ENCODE data around the gene CCT5. TPM values are rescaled to one million over a fixed set of nuclear protein-coding genes. Genes with fewer than 3 reads are reported as not detected.
A peak's percentile ranks its signal among the peaks of the same experiment; 100 is the strongest.
"Not testable (repeated sequence)": the region's sequence is repeated elsewhere in the genome, so short reads cannot be mapped to it uniquely, and the experiment has no call there.

The CCT5 gene
- total RNA-seq, 1 donor from 2014 or later = 93.2 TPM

DNA sequence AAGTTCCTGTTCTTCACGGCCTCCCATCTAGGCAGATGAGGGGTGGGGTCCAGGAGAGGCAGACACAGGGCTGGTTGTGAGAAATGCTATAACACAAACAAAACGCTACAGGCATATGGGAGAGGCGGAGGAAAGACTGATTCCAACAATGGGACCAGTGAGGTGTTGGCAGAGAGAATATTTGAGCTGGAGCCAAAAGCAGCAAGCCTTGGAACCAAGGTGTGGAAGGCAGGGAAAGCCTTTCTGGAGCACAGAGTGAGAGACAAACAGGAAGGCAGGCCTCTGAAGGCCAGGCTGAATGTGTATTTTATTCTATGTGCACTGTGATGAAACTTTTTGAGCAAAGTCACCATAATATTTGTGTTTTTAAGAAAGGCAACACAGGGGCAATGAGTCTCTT, 3.3 kb upstream of the CCT5 start:
- no peak for DNase-seq
- Histone ChIP-seq H3K27me3 (ENCODE audit: low read depth) (no peaks in the 10 kb centered on the region), H3K9me3 (replicated peaks) (no peaks in the 10 kb centered on the region), H3K36me3 (no peaks in the 10 kb centered on the region), H3K4me1 (peaks cover 28% of the 10 kb centered on the region), H3K27ac (replicated peaks) (no peak overlapping the region), H3K4me3 (no peak overlapping the region)
- TF ChIP-seq, protein P1, sequence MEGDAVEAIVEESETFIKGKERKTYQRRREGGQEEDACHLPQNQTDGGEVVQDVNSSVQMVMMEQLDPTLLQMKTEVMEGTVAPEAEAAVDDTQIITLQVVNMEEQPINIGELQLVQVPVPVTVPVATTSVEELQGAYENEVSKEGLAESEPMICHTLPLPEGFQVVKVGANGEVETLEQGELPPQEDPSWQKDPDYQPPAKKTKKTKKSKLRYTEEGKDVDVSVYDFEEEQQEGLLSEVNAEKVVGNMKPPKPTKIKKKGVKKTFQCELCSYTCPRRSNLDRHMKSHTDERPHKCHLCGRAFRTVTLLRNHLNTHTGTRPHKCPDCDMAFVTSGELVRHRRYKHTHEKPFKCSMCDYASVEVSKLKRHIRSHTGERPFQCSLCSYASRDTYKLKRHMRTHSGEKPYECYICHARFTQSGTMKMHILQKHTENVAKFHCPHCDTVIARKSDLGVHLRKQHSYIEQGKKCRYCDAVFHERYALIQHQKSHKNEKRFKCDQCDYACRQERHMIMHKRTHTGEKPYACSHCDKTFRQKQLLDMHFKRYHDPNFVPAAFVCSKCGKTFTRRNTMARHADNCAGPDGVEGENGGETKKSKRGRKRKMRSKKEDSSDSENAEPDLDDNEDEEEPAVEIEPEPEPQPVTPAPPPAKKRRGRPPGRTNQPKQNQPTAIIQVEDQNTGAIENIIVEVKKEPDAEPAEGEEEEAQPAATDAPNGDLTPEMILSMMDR (IDR thresholded peaks at IDR 0.05; ENCODE audit: borderline replicate concordance) = no peak
- intact Hi-C loops (cut with micrococcal nuclease) = no loop called here

DNA sequence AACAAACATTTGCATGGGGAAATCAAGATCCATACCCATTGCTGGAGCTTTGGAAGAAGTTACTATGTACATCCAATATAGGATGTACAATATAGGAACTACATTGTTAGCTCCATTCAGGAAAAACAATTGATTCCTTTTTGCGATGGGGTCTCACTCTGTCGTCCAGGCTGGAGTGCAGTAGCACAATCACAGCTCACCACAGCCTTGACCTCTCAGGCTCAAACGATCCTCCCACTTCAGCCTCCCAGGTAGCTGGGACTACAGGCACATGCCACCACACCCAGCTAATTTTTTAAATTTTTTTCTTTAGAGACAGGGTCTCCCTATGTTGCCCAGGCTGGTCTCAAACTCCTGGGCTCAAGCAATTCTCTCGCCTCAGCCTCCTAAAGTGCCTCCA, 2.9 kb upstream of the CCT5 start:
- H3K9me3 ChIP-seq (replicated peaks); H3K27me3 ChIP-seq (ENCODE audit: low read depth); H3K4me3 ChIP-seq; H3K27ac ChIP-seq (replicated peaks); intact Hi-C loops (cut with micrococcal nuclease); DNase-seq; H3K36me3 ChIP-seq: not testable (repeated sequence)
- H3K4me1 ChIP-seq = peaks cover 32% of the 10 kb centered on the region

DNA sequence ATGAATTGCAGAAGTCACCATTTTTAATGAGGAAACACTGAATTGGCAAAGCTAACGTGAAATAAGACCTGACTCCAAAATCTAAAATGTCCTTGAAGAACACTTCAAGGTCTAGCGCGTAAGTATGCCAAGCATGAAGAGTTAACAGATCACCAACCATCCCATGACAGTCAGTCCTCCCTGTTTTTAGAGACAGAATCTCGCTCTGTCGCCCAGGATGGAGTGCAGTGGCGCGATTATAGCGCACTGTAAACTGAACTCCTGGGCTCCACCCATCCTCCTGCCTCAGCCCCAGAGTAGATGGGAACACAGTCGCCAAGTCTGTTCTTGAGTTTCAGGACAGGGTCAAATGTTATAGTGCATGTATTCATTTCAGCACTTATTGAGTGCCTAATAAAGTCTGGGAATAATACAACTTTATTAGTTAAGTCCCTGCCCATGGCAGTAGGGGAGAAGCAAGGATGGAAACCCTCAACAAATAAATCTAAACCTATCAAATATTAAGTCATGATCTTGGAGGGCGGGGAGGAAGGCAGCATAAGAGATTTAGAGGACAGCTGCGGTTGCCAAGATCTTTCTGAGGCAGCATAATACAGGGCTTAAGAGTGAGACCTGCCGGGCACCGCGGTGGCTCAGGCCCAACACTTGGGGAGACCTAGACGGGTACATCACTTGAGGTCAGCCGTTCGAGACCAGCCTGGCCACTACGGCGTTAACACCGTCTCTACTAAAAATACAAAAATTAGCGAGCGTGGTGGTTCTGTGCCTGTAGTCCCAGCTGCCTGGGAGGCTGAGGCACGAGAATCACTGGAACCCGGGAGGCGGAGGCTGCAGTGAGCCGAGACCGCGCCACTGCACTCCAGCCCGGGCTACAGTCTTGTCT, 1.5 kb upstream of the CCT5 start:
- H3K36me3 ChIP-seq = no peaks in the 10 kb centered on the region
- H3K9me3 ChIP-seq (replicated peaks) = no peaks in the 10 kb centered on the region
- peaks cover 46% of the 10 kb centered on the region for H3K4me1 ChIP-seq
- H3K27me3 ChIP-seq (ENCODE audit: low read depth) = no peaks in the 10 kb centered on the region
- intact Hi-C loops (cut with micrococcal nuclease) = no loop called here
- DNase-seq = no peak
- H3K27ac ChIP-seq (replicated peaks) = peak overlapping the region; percentile 98
- TF ChIP-seq, protein P1 (IDR thresholded peaks at IDR 0.05; ENCODE audit: borderline replicate concordance) = no peak
- H3K4me3 ChIP-seq = peak overlapping the region; percentile 99

DNA sequence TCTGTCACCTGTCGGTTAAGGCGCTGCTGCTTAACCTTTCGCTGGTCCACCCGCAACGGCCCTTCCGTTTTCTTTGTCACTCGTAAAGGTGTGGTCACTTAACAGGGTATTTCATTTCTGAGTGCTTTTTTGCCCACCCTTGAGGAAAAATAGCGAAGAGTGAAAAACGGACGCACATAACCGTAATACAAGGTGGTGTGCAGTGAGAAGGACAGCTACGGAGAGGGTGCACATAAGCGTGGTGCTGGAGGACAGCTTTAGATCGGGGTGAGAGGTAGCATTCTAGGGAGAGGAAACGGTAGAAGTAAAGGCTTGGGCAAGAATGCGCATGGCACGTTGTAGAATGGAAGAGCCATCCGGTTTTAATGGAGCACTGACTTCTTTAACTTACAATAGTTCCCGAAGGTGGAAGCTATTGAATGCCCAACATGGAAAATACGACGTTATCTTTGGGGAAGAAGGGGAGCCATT, 761 bp downstream of the CCT5 start:
- Histone ChIP-seq H3K9me3 (replicated peaks) (no peaks in the 10 kb centered on the region), H3K36me3 (peaks cover 15% of the 10 kb centered on the region), H3K4me1 (peaks cover 48% of the 10 kb centered on the region), H3K27me3 (ENCODE audit: low read depth) (no peaks in the 10 kb centered on the region), H3K4me3 (peak overlapping the region; percentile 99), H3K27ac (replicated peaks) (peak overlapping the region; percentile 98)
- DNase-seq = no peak
- TF ChIP-seq, protein P1 (IDR thresholded peaks at IDR 0.05; ENCODE audit: borderline replicate concordance) = no peak
- intact Hi-C loops (cut with micrococcal nuclease) = no loop called here

DNA sequence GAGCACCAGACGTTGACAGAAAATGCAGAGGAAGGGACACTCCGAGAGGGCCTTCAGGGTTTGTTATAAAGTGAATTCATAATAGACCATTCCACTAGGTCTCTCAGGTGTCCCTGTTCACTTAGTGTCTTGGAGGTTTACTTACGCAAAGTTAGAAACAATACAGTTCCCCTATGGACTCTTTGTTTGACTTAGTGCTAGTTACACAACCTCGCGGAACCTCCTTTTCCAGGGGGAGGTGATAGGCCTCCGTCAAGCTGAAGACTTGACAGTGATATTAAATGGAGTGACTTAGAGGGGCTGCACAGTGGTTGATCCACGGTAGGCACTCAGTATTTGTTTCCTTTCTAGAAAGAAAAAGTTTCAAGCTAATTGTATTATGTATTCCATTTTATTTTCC, 1.3 kb downstream of the CCT5 start:
- DNase-seq = no peak
- Histone ChIP-seq H3K9me3 (replicated peaks) (no peaks in the 10 kb centered on the region), H3K27me3 (ENCODE audit: low read depth) (no peaks in the 10 kb centered on the region), H3K27ac (replicated peaks) (no peak overlapping the region), H3K4me1 (peaks cover 48% of the 10 kb centered on the region), H3K36me3 (peaks cover 20% of the 10 kb centered on the region), H3K4me3 (peak overlapping the region; percentile 99)
- intact Hi-C loops (cut with micrococcal nuclease) = no loop called here
- TF ChIP-seq, protein P1 (IDR thresholded peaks at IDR 0.05; ENCODE audit: borderline replicate concordance) = no peak

DNA sequence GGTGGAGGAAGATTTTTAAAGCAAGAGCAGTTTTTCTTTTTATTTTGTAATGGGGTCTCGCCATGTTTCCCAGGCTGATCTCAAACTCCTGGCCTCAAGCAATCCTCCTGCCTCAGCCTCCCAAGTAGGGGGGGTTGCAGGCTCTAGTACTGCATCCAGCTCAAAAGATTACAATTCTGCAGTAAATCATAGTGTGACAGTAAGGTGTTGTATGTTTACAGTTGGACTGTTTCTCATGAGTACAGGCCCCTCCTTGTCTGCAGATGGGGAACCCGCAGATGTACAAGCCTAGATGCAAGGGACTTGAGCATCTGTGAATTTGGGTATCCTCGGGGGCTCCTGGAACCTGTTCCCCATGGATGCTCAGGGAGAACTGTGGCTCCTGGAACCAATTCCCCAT, 3.3 kb downstream of the CCT5 start:
- Histone ChIP-seq H3K27ac (replicated peaks) (no peak overlapping the region), H3K27me3 (ENCODE audit: low read depth) (no peaks in the 10 kb centered on the region), H3K36me3 (peaks cover 40% of the 10 kb centered on the region), H3K4me1 (peaks cover 44% of the 10 kb centered on the region), H3K4me3 (no peak overlapping the region), H3K9me3 (replicated peaks) (no peaks in the 10 kb centered on the region)
- no peak for DNase-seq
- intact Hi-C loops (cut with micrococcal nuclease) = no loop called here
- TF ChIP-seq, protein P1 (IDR thresholded peaks at IDR 0.05; ENCODE audit: borderline replicate concordance) = no peak

Data from left ventricle myocardium inferior (tissue), 1 donor.